HL-60 (cell line): ENCODE data around the gene DCUN1D3.

Experiments used
- DNase-seq, 2 experiments: peaks; one replicate each; pipeline ENCODE4 v3.0.0-alpha.2; 2010 to 2020; ENCODE audit warnings: low read depth in 1 of 2, low spot score in 1 of 2
- H3K27ac ChIP-seq: fragments of 250-450 bp; sonication (Bioruptor Pico); replicated peaks from 2 replicates; pipeline ENCODE4 v1.5.1; 2020; ENCODE audit warnings: mild to moderate bottlenecking, moderate library complexity
- H3K27me3 ChIP-seq: fragments of 250-450 bp; sonication (Bioruptor Pico); 2 replicates; pipeline ENCODE4 v1.5.1; 2021; ENCODE audit warnings: mild to moderate bottlenecking, moderate library complexity; ENCODE audit not compliant: insufficient read depth, poor library complexity, severe bottlenecking
- H3K4me3 ChIP-seq: replicated peaks from 2 replicates; pipeline ENCODE4 v1.5.1; 2011; ENCODE audit warnings: mild to moderate bottlenecking, control low read depth, low read length; ENCODE audit not compliant: insufficient read depth
- GABPA ChIP-seq: IDR thresholded peaks from 2 replicates; pipeline ENCODE4 v1.6.1; 2012; ENCODE audit warnings: low read depth
- POLR2AphosphoS5 ChIP-seq: IDR thresholded peaks from 2 replicates; pipeline ENCODE4 v1.6.1; 2012; ENCODE audit warnings: low read depth
- SPI1 ChIP-seq: IDR thresholded peaks from 2 replicates; pipeline ENCODE4 v1.6.1; 2012; ENCODE audit warnings: low read depth, mild to moderate bottlenecking, borderline replicate concordance
- TF ChIP-seq, protein P1 (sequence below): IDR thresholded peaks from 2 replicates; pipeline ENCODE4 v1.6.1; 2012; ENCODE audit warnings: low read depth; ENCODE audit not compliant: insufficient replicate concordance
- TF ChIP-seq, protein P2 (sequence below): IDR thresholded peaks from one replicate; pipeline ENCODE4 v1.5.1; 2011; ENCODE audit warnings: low read length, control low read depth, inconsistent platforms; ENCODE audit not compliant: insufficient read depth

Gene DCUN1D3

DNA sequence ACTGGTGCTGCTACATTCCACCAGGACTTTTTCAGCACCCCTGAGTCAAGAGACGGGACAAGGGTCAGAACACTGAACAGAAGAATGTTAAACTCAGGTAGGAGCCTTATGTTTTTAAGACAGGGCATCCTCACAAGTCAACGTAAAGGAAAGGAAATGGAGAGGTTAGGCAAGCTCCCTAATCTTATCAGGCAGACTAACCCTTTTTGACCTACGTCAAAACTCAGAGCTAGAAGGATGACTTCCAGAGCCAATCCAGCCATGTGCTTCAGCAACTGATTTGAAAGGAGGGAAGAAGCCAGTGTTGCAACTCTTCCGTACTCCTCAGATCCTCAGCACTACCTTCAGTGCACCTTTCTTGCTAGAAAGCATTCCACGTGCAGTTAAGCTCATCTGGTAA is 47.0 kb downstream of the DCUN1D3 start:
- H3K27ac ChIP-seq, result no peak overlapping the region
- TF ChIP-seq GABPA (no peak), POLR2AphosphoS5 (no peak), SPI1 (no peak)
- TF ChIP-seq, protein P1, sequence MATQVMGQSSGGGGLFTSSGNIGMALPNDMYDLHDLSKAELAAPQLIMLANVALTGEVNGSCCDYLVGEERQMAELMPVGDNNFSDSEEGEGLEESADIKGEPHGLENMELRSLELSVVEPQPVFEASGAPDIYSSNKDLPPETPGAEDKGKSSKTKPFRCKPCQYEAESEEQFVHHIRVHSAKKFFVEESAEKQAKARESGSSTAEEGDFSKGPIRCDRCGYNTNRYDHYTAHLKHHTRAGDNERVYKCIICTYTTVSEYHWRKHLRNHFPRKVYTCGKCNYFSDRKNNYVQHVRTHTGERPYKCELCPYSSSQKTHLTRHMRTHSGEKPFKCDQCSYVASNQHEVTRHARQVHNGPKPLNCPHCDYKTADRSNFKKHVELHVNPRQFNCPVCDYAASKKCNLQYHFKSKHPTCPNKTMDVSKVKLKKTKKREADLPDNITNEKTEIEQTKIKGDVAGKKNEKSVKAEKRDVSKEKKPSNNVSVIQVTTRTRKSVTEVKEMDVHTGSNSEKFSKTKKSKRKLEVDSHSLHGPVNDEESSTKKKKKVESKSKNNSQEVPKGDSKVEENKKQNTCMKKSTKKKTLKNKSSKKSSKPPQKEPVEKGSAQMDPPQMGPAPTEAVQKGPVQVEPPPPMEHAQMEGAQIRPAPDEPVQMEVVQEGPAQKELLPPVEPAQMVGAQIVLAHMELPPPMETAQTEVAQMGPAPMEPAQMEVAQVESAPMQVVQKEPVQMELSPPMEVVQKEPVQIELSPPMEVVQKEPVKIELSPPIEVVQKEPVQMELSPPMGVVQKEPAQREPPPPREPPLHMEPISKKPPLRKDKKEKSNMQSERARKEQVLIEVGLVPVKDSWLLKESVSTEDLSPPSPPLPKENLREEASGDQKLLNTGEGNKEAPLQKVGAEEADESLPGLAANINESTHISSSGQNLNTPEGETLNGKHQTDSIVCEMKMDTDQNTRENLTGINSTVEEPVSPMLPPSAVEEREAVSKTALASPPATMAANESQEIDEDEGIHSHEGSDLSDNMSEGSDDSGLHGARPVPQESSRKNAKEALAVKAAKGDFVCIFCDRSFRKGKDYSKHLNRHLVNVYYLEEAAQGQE, result no peak
- TF ChIP-seq, protein P2, sequence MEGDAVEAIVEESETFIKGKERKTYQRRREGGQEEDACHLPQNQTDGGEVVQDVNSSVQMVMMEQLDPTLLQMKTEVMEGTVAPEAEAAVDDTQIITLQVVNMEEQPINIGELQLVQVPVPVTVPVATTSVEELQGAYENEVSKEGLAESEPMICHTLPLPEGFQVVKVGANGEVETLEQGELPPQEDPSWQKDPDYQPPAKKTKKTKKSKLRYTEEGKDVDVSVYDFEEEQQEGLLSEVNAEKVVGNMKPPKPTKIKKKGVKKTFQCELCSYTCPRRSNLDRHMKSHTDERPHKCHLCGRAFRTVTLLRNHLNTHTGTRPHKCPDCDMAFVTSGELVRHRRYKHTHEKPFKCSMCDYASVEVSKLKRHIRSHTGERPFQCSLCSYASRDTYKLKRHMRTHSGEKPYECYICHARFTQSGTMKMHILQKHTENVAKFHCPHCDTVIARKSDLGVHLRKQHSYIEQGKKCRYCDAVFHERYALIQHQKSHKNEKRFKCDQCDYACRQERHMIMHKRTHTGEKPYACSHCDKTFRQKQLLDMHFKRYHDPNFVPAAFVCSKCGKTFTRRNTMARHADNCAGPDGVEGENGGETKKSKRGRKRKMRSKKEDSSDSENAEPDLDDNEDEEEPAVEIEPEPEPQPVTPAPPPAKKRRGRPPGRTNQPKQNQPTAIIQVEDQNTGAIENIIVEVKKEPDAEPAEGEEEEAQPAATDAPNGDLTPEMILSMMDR, result no peak
- no peaks in the 10 kb centered on the region for H3K27me3 ChIP-seq
- no peak overlapping the region for H3K4me3 ChIP-seq
- no peak for DNase-seq

DNA sequence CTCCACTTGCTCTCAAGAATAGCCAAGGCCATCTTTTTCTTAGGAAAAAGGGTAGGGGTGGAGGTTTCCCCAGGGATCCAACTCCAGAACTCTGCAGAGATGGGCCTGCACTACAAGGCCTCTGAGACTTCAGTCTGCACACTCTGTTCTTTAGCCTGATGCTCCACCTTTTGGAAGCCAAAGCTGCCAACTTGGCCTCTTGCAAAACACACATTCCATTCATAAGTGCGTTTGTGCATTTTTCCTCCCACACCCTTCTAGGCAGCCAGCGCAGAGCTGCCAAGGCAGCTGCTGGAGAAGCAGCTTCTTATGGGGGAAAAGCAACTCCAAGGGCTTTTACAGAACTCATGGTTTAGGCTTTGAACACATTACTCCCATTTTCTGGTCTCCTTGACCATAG is 48.6 kb downstream of the DCUN1D3 start:
- no peak for DNase-seq
- TF ChIP-seq SPI1 (no peak), GABPA (no peak), POLR2AphosphoS5 (no peak)
- TF ChIP-seq, protein P1, result no peak
- TF ChIP-seq, protein P2, result no peak
- H3K4me3 ChIP-seq, result no peak overlapping the region
- 0 out of 2 replicates have a peak overlapping the region, but pooled peaks have one; percentile 3 for H3K27ac ChIP-seq
- no peaks in the 10 kb centered on the region for H3K27me3 ChIP-seq

DNA sequence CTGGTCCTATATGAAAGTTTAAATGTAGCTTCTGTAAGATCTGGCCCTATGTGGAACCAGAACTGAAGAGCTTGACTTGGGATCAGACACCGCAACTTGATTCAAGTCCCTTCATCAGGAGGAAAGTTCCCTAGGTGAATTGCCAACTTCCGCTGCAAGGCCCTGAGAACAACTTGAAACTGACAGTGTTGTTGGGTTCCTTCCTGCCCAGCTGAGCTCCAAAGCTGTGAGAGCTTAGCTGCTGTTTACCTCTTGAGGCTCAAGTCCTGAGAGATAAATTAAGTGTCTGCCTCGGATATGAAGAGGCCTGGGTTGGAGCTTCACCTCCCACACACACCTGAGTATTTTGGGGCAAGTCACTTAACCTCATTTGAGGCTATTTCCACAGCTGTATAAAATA is 49.2 kb downstream of the DCUN1D3 start:
- Histone ChIP-seq H3K27ac (no peak overlapping the region), H3K27me3 (no peaks in the 10 kb centered on the region), H3K4me3 (no peak overlapping the region)
- no peak for DNase-seq
- TF ChIP-seq POLR2AphosphoS5 (no peak), SPI1 (no peak), GABPA (no peak)
- TF ChIP-seq, protein P2, result no peak
- TF ChIP-seq, protein P1, result no peak
